Measurements from ENCODE around the gene PDE6H.

PDE6H gene

DNA sequence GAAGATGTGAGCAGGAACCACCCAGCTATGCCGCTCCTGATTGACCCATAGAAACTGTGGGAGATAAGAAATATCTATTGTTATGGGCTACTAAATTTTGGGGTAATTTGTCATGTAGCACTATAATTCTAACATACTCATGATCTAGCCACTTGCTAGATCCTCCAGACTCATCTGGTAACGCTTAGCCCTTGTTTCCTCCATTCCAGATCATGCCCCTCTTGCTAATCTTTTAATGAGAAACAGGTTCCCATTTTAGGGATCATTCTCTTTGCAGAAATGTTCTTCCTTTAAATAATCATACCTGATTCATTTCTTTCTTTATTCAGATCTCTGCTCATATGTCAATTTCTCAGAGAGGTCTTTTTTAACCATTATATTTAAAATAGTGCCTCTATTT is 7.6 kb upstream of the PDE6H start:
- H3K9me3 ChIP-seq (ENCODE audit: control insufficient read depth, insufficient read depth, low read length) = no peaks in the 10 kb centered on the region
- H3K27ac ChIP-seq (ENCODE audit: low read depth, low read length) = no peak overlapping the region
- no peak overlapping the region for H3K4me2 ChIP-seq (ENCODE audit: low read length)
- H3K9me2 ChIP-seq (replicated peaks; ENCODE audit: control insufficient read depth, low read length) = no peaks in the 10 kb centered on the region
- no peaks in the 10 kb centered on the region for H3K27me3 ChIP-seq (ENCODE audit: control insufficient read depth, low read length)
- H4K20me1 ChIP-seq (ENCODE audit: control insufficient read depth, insufficient read depth, low read depth, low read length) = no peaks in the 10 kb centered on the region
- no peak for TF ChIP-seq EZH2phosphoT487 (IDR thresholded peaks at IDR 0.05; ENCODE audit: borderline replicate concordance, low read length)
- TF ChIP-seq, protein P1, sequence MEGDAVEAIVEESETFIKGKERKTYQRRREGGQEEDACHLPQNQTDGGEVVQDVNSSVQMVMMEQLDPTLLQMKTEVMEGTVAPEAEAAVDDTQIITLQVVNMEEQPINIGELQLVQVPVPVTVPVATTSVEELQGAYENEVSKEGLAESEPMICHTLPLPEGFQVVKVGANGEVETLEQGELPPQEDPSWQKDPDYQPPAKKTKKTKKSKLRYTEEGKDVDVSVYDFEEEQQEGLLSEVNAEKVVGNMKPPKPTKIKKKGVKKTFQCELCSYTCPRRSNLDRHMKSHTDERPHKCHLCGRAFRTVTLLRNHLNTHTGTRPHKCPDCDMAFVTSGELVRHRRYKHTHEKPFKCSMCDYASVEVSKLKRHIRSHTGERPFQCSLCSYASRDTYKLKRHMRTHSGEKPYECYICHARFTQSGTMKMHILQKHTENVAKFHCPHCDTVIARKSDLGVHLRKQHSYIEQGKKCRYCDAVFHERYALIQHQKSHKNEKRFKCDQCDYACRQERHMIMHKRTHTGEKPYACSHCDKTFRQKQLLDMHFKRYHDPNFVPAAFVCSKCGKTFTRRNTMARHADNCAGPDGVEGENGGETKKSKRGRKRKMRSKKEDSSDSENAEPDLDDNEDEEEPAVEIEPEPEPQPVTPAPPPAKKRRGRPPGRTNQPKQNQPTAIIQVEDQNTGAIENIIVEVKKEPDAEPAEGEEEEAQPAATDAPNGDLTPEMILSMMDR (IDR thresholded peaks at IDR 0.05; ENCODE audit: low read depth, low read length, poor library complexity, severe bottlenecking) = no peak
- peaks cover 16% of the 10 kb centered on the region for H3K36me3 ChIP-seq (ENCODE audit: control insufficient read depth, low read length)
- H3F3A ChIP-seq (ENCODE audit: control insufficient read depth, insufficient read depth) = peaks cover 24% of the 10 kb centered on the region
- peaks cover 38% of the 10 kb centered on the region for H3K4me1 ChIP-seq (ENCODE audit: control insufficient read depth, low read length)
- H3K4me3 ChIP-seq (ENCODE audit: low read length) = no peak overlapping the region
- peaks cover 15% of the 10 kb centered on the region for H3K79me2 ChIP-seq (ENCODE audit: control insufficient read depth, low read length)

DNA sequence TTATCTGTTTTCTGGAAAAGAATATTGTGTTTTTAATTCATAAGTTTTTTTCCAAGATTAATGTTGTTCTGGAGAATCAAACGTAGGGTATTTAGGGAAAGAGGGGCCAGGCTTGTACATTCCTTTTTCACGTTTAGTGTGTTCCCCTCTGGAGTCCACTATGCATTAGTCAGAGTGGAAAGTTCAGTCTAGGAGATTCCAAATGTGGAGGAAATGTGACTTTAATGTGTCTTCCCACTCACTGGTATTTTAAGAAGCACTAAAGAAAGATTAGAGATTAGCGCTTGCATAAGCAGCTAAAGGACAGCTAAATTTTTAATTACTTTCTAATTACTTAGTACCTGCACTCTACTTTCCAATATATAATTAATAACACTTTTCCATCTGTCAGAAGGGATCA is 4.4 kb upstream of the PDE6H start:
- H3K4me2 ChIP-seq (ENCODE audit: low read length) = no peak overlapping the region
- TF ChIP-seq EZH2phosphoT487 (IDR thresholded peaks at IDR 0.05; ENCODE audit: borderline replicate concordance, low read length) = no peak
- TF ChIP-seq, protein P1 (IDR thresholded peaks at IDR 0.05; ENCODE audit: low read depth, low read length, poor library complexity, severe bottlenecking) = no peak
- peaks cover 19% of the 10 kb centered on the region for H3K4me1 ChIP-seq (ENCODE audit: control insufficient read depth, low read length)
- H4K20me1 ChIP-seq (ENCODE audit: control insufficient read depth, insufficient read depth, low read depth, low read length) = no peaks in the 10 kb centered on the region
- H3K36me3 ChIP-seq (ENCODE audit: control insufficient read depth, low read length) = no peaks in the 10 kb centered on the region
- no peak overlapping the region for H3K4me3 ChIP-seq (ENCODE audit: low read length)
- no peak overlapping the region for H3K27ac ChIP-seq (ENCODE audit: low read depth, low read length)
- H3F3A ChIP-seq (ENCODE audit: control insufficient read depth, insufficient read depth) = peaks cover 3% of the 10 kb centered on the region; the same call in 1 of the 2 replicates
- H3K9me3 ChIP-seq (ENCODE audit: control insufficient read depth, insufficient read depth, low read length) = no peaks in the 10 kb centered on the region
- H3K9me2 ChIP-seq (replicated peaks; ENCODE audit: control insufficient read depth, low read length) = no peaks in the 10 kb centered on the region; the same call in 1 of the 2 replicates
- H3K27me3 ChIP-seq (ENCODE audit: control insufficient read depth, low read length) = no peaks in the 10 kb centered on the region
- no peaks in the 10 kb centered on the region for H3K79me2 ChIP-seq (ENCODE audit: control insufficient read depth, low read length)

DNA sequence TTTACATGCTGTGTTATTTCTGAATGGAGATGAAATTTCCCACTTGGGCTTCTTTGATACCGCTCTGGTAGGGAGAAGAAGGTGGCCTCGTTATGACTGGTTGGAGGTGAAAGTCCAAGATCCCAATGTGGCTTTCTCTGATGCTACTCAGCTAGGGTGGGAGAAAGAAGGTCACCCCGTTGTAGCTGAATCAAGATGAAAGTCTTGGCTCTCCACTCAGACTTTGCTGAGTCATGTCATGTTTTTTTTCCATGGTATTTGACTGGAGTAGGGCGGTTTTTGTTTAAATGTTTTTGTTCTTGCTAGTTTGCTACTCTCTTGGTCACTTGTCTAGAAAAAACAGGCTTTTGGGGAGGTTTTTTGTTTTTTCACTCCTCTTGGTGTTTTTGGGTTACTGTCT is 2.4 kb upstream of the PDE6H start:
- Histone ChIP-seq H3K36me3 (ENCODE audit: control insufficient read depth, low read length) (no peaks in the 10 kb centered on the region), H3K4me1 (ENCODE audit: control insufficient read depth, low read length) (peaks cover 10% of the 10 kb centered on the region), H3K9me3 (ENCODE audit: control insufficient read depth, insufficient read depth, low read length) (no peaks in the 10 kb centered on the region), H3K4me2 (ENCODE audit: low read length) (no peak overlapping the region), H3F3A (ENCODE audit: control insufficient read depth, insufficient read depth) (peaks cover 1% of the 10 kb centered on the region; the same call in 1 of the 2 replicates), H3K79me2 (ENCODE audit: control insufficient read depth, low read length) (no peaks in the 10 kb centered on the region), H3K9me2 (replicated peaks; ENCODE audit: control insufficient read depth, low read length) (no peaks in the 10 kb centered on the region; the same call in 1 of the 2 replicates), H3K4me3 (ENCODE audit: low read length) (no peak overlapping the region), H3K27ac (ENCODE audit: low read depth, low read length) (no peak overlapping the region), H3K27me3 (ENCODE audit: control insufficient read depth, low read length) (no peaks in the 10 kb centered on the region), H4K20me1 (ENCODE audit: control insufficient read depth, insufficient read depth, low read depth, low read length) (no peaks in the 10 kb centered on the region)
- TF ChIP-seq, protein P1 (IDR thresholded peaks at IDR 0.05; ENCODE audit: low read depth, low read length, poor library complexity, severe bottlenecking) = no peak
- no peak for TF ChIP-seq EZH2phosphoT487 (IDR thresholded peaks at IDR 0.05; ENCODE audit: borderline replicate concordance, low read length)

Measured in DOHH2 (cell line).